Occipital lobe (tissue), 2 donors: Measurements from ENCODE around the gene SRSF10. TPM values are rescaled to one million over a fixed set of nuclear protein-coding genes. Genes with fewer than 3 reads are reported as not detected.

ENCODE experiments used
- small RNA-seq: library from RNA; depleted of rRNA; stranded (forward); fragments of <200 nt; gene quantifications from one replicate; pipeline ENCODE3, GENCODE V24; 2014
- total RNA-seq: library from RNA; depleted of rRNA; stranded (reverse); fragments of >200 nt; gene quantifications from one replicate; pipeline ENCODE4 v1.2.3, GENCODE V29; 2014

SRSF10 gene
- total RNA-seq, 1 donor from 2014 or later, result 135 TPM

Small RNA genes lying within 50 kb of the gene (small RNA-seq; reads per million reads assigned to genes)
- gene MIR378F, result not detected

Other genes starting within 250 kb of the SRSF10 start
- gene ELOA, start 236.9 kb downstream of the SRSF10 start, total RNA-seq, result 23.7 TPM
- 57.9 TPM for gene PITHD1, start 201.9 kb downstream of the SRSF10 start, total RNA-seq
- gene LYPLA2, start 189.2 kb downstream of the SRSF10 start, total RNA-seq, result 20.7 TPM
- gene GALE, start 179.6 kb downstream of the SRSF10 start, total RNA-seq, result 20.0 TPM
- 13.7 TPM for gene HMGCL, start 154.9 kb downstream of the SRSF10 start, total RNA-seq
- 19.0 TPM for gene FUCA1, start 112.0 kb downstream of the SRSF10 start, total RNA-seq
- gene CNR2, start 67.0 kb downstream of the SRSF10 start, total RNA-seq, result not detected
- gene PNRC2, start 20.5 kb downstream of the SRSF10 start, total RNA-seq, result 98.7 TPM
- under 0.01 TPM for gene MYOM3, start 131.8 kb upstream of the SRSF10 start, total RNA-seq
- not detected for gene IL22RA1, start 162.8 kb upstream of the SRSF10 start, total RNA-seq
- 0.16 TPM for gene IFNLR1, start 207.0 kb upstream of the SRSF10 start, total RNA-seq